ENCODE results near the gene NTN4.
"Not testable (repeated sequence)": the region's sequence is repeated elsewhere in the genome, so short reads cannot be mapped to it uniquely, and the experiment has no call there.

NTN4 gene

DNA sequence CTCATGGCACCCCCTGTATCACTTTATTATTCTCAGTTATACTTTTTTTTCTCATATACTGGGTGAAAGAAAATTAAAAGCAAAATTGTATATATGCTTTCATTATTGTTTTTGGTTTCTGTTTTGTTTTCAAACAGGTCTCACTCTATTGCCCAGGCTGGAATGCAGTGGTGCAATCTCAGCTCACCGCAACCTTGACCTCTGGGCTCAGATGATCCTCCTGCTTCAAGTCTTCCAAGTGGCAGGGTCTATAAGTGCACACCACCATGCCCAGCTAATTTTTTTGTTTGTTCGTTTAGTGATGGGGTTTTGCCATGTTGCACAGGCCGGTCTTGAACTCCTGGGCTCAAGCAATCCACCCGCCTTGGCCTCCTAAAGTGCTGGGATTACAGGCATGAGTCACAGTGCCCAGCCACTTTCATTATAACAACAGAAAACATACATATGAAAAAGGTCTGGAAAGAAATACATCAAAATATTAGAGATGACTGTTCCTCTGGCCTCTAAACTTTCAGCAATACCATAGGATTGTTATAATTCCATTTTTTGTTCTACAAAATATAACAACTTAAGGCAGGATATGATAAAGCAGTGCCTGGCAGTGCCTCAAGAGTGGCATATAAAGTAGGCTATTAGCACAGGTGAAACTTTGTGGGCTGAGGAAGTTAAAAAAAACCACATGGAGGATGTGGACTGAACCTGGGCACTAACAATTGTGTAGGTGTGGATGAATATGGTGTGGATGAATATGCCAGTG is 5.8 kb upstream of the NTN4 start:
- no peak for DNase-seq (ENCODE audit: low read depth, low spot score)

DNA sequence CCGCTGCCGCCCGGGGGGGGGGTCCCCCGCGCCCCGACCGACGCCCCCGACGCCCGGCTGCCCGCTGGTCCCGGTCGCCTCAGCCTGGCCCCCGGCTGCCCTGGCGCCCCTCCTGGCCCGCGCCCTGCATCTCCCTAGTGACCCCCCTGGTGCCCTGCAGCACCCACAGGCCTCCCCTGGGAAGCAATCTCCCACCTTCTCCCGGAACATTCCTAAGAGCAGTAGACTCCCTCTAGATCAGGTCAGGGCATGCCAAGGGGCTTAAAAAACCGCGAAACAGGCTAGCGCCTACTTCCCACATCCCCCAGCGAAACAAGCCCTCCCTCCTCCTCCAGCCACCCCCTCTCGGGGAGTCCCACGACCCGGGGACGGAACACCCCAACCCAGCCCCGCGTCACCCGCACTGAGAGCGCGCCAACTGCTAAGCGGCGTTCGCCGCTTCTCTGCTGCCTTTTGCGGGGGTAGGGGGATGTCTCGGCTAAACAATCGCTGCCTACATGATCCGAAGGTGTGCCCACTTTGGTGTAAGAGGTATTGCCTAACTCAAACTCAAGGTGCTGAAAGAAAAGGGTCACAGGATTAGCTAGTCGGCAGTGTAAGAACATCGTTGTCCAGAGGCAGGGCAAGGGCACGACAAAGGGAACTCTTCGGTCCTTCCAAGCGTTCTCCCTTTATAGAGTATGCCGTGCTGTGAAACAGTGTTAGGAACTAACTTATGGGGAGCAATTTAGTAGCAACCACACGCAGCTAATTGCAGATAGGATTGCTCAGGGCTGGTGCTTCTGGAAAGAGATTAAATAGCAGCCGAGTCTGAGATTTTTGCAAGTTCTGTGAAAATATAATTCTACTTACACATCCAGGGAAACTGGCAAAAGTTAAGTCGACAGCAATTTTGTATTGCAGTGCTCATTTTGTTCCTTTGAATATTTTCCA is 619 bp upstream of the NTN4 start:
- DNase-seq (ENCODE audit: low read depth, low spot score): peak; percentile 58

DNA sequence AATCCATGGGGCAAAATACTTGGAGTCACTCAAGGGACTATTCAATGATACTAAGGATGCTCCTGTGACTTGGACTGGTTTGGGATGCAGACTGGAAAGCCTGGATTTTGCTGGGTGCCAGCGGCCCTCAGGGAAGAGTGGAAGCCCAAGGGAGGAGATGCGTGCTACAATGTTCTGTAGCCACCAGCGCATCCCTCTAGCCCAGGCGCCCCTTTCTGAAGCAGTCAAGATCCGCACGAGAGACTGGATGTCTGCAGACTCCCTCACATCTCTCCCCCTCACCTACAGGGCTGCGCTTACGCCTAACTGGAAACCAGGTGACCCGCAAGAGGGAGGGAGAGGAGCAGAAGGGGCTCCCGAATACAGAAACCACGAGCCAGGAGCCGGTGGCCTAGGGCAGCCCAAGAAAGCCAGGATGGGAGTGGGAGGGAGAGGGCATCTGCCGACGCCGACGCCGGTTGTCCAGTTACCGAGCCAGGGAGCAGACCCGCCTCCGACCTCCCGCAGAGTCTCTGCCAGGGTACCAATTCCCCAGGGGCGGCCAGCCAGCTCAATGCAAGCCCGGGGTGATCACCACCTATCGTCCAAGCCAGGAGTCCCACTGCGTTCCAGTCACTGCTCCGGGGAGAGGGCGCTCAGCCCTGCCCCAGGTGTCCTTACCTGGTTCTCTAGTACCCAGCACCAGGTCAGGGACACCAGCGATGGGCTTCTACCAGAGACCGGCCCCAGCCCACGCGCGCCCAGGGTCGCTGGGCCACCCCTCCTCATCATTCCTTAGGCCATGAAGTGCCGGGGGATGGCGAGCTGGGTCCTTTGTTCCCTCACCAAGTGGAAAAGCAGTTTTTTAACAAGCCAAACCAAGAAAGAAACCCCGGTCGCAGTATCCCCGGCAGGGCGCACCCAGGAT is 1.2 kb downstream of the NTN4 start:
- peak; percentile 75 for DNase-seq (ENCODE audit: low read depth, low spot score)

DNA sequence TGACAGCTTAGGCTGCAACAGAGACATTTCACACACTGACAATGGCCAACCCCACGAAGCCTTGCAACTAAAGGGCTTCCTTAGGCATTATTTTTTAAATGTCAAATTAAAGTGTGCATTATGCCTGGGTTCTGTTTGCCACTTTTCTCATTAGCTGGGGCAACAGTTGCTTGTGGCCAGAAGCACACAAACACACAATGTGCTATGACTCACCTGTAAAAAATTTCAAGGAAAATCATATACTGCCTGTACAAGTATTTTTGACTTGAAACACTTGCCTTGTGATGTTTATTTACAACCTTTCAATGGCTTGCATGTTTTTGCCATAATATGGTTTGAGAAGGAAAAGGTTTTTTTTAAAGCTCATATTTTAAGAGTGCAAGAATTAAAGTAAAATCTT is 1.9 kb downstream of the NTN4 start:
- peak; percentile 75 for DNase-seq (ENCODE audit: low read depth, low spot score)

DNA sequence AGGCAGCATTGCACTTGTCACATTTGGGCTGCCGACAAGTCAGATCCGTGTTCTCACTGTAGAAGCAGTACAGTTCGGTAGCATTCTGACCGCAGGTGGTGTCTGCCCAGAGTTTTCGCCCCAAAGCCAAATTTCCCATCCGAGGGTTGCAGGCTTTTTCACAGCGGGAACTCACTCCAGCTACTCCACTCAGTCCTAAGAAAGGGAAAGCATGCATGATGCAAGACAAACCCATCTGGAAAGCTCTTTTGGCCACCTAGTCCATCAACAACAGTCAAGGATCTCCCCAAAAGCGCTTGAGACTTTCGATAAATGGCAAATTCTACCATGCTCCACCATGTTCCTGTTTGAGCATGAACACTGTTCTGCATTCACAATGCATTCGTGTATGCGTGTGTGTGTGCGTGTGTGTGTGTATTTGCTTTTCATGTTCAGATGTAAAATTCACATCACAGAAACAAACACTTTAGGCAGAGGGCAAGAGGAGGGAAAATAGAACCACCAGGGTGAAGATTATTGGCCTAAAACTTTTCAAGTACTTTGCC is 3.2 kb downstream of the NTN4 start:
- DNase-seq (ENCODE audit: low read depth, low spot score): no peak

DNA sequence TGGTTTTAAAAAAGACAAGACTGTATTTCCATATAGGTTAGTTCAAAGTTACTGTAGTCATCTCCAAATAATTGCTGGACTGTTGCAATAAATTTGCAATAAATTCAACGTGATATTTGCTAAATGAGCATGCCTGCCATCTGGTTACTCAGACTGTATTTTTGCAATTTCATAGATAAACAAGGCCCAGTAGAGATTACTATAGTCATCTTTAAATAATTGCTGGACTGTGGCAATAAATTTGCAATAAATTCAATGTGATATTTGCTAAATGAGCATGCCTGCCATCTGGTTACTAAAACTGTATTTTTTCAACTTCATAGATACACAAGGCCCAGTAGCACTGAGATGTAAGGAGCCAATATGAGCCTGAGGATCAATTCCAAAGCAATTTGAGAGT is 5.6 kb downstream of the NTN4 start:
- no peak for DNase-seq (ENCODE audit: low read depth, low spot score)

DNA sequence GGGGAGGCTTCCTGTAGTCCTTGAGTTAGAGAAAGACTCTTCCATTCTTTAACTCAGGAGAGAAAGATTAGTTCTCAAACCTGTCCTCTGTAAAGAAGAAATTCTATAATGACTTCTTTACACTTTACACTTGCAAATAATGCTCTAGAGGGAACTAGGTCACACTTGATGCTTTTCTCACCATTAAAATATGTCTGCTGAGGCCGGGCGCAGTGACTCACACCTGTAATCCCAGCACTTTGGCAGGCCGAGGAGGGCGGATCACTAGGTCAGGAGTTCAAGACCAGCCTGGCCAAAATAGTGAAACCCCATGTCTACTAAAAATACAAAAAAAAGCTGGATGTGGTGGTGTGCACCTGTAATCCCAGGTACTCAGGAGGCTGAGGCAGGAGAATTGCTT is 6.3 kb downstream of the NTN4 start:
- peak; percentile 37 for DNase-seq (ENCODE audit: low read depth, low spot score)

DNA sequence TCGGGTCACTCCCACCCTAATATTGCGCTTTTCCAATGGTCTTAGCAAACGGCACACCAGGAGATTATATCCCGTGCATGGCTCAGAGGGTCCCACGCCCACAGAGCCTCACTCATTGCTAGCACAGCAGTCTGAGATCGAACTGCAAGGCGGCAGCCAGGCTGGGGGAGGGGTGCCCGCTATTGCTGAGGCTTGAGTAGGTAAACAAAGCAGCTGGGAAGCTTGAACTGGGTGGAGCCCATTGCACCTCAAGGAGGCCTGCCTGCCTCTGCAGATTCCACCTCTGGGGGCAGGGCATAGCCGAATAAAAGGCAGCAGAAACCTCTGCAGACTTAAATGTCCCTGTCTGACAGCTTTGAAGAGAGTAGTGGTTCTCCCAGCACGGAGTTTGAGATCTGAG is 15.1 kb downstream of the NTN4 start:
- not testable (repeated sequence) for DNase-seq (ENCODE audit: low read depth, low spot score)

DNA sequence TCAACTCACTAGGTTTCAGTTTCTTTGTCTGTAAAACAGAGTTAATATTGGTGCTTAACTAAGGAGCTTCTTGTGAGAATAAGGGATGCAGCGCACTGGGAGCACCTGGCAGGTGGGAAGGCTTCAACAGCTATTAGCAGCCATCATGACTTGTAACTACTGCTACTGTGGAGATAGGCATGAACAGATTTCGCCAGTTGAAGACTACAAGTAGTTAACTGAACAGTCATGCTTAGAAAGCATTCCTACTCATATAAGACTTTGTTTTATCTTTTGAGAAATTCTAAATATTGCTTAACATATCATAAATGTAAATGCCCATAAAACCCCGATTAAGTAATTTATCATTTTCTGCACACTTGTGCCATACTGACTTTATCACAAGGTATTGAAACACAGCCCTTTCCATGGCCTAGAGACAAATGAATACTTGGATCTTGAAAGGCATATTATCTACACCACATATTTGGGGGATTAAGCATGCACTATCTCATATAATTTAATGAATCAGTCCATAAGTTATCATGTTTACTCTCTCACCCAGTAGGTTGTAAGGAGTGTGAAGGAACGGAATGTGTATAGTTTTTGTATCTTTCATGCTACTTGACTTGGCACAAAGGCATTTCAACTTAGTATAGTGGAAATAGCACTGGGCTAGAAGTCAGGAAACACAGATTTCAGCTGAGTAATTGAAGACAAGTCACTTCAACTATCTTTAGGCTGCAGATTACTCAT is 16.1 kb downstream of the NTN4 start:
- DNase-seq (ENCODE audit: low read depth, low spot score): no peak

DNA sequence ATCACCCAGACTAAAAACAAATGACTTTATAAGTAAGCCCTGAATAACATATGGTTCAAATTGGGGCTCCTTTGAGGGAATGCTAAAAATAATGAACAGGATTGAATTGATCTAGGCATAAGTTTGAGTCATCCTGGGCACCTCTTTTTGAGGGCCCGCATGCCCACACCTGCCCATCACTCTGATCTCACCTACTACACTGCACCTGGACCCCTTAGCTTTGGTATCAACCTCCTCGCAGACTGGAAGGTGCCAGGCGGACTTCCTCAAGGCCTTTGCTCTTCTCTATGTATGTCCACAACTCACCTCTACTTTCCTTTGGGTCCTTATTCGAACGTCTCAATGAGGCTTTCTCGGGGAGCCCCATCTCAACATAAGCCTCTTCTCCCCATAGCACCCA is 17.2 kb downstream of the NTN4 start:
- DNase-seq (ENCODE audit: low read depth, low spot score): no peak

DNA sequence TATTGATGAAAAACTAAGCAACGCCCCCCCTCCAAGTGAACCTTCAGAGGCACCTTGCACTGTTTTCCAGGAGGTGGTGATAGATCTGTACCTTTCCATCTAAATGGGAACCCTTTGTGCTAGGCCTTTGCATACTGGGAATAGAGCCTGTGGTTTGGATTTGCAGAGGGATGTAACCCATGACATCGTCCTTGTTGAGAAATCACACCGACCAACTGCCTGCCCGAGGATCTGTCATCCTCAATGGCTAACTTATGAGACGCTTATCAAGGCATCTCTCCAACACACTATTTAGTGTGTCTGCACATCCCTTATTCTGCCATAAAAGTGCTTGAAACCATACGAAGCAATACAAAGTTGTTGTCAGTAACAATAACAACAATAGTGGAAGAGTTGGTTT is 22.9 kb downstream of the NTN4 start:
- DNase-seq (ENCODE audit: low read depth, low spot score): no peak

DNA sequence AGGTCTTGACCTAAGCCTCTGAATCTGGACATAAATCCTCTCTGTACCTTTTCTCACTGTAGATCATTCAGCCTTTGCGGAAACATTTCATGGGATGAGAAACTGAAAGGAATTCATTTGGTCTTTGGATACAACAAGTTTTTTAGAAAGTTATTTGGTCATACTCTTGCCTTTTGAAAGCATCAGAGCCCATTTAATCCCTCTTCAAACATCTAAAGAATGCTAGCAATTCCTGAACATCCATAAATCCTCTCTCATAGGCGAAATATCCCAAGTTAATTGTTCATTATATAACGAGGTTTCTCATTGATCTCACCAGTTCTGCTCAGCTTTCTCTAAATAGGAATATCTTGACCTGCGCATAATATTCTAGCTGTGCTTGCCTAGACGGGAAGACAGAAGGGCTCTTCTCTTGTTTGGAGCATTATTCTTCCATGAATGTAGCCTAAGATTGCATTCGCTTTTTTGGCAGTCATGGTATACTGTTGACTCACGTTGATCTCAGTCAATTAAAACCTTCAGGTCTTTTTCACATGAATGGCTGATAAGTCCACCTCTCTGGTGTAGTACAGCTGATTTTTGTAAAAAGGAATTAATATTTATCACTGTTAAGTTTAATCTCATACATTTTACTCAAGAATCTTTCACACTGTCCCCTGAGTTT is 24.1 kb downstream of the NTN4 start:
- DNase-seq (ENCODE audit: low read depth, low spot score): peak; percentile 48

DNA sequence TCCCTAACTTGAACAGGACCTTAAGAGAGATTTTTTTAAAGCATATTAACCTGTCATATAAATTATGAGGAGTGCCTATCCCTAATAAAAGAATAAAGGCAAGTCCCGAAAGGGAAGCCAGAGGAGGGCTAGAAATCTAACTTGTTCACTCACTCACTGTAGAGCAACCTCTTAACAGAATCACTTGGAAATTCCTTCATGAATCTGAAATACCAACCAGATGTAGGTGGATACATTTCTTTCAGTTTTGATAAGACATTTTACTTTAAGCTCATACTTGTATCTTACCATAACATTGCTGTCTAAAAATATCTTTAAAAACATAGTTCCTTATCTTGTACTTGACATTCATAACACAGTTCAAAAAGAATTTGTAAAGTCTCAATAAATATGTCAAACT is 25.7 kb downstream of the NTN4 start:
- no peak for DNase-seq (ENCODE audit: low read depth, low spot score)

DNA sequence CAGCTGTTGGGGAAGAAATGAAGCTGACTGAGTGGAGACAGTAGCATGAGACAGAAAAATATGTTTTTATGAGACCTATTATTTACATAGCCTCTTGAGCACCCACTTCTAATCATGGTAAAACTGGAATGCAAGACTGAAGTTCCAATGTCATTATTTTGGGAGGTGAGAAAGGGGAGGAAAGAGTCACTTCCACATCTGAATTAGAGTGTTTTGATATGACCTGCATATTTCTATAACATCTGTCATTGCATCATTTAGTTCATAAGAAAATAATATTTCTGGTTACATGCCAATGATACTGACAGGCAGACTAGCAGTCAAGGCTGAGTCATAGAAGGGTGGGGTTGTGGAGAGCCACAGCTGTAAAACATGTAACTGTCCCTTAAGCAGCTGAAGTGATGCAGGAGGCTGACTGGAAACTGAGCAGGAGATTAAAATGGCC is 26.7 kb downstream of the NTN4 start:
- DNase-seq (ENCODE audit: low read depth, low spot score): peak; percentile 33

DNA sequence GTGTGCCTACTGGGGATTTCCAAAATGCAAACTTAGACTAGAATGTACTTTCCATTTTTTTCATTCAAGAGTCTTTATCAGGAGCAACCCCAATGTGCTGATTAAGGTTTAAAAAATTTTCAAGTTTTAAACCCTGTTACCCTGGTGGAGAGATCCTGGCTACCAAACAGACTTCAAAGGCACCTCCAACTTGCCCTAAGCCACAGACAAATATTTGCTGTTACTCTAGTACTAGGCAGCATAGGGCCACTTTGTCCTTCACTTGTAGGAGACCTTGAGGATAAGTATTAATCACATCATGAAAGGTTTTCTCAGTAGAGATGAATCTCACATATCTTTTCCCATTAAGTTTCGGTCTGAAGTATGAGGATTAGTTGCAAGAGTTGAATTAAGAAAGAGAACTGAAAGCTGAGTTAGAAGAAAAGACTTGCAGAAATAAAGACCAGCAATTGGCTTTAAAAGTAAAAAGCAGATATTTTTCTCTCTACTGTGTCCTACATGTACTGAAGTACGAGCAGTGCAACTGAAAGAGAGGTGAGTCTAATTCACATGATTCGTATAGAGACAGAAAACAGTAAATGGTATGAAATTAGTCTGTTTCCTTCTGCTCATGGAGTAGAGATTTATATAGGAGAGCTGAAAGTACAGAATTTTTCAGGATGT is 28.3 kb downstream of the NTN4 start:
- peak; percentile 48 for DNase-seq (ENCODE audit: low read depth, low spot score)

DNA sequence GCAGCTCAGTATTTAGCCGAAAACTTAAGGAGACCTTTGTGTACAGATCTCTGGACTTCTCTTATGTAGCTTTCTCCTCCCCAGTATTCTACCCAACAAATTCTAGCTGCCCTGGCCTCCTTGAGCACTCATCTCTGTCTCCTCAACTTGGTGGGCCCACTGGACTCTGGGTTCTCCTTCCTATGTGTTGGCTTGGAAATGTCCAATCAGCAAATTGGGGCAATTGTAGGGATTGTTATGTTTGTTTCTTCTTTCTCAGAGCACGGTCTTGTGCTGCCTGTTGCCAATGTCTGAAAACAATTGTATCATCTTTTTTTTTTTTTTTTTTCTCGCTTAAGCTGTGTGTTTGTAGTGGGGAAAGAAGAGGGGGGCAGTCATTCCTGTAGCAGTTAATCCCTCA is 30.2 kb downstream of the NTN4 start:
- DNase-seq (ENCODE audit: low read depth, low spot score): no peak

DNA sequence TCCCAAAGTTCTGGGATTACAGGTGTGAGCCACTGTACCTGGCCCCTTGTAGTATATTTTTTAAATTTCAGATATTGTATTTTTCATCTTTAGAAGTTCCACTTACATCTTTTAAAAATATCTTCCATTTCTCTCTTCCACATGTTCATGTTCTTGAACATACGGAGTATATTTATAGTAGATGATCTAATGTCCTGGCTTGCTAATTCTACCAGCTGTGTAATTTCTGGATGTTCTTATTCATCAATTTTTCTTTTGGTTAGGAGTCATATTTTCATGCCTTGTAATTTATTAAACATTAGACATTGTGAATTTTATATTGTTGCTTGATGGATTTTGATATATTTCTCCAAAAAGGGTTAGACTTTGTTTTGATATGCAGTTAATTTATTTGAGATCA is 30.8 kb downstream of the NTN4 start:
- DNase-seq (ENCODE audit: low read depth, low spot score): no peak

DNA sequence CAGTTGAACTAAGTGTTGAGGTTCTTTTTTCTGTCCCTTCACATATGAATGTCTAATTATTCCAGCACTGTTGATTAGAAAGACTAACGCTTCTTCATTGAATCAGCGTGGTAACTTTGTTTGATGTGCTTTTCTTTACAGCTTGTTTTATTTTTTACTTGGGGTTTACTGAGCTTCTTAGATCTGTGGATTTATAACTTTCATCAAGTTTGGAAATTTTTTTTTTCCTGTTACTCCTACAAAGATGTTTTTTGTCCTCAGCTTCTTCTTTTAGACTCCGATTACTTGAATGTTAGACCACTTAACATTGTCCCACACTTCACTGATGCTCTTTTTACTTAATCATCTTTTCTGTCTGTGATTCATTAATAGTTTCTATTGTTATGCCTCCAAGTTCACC is 31.5 kb downstream of the NTN4 start:
- DNase-seq (ENCODE audit: low read depth, low spot score): no peak

DNA sequence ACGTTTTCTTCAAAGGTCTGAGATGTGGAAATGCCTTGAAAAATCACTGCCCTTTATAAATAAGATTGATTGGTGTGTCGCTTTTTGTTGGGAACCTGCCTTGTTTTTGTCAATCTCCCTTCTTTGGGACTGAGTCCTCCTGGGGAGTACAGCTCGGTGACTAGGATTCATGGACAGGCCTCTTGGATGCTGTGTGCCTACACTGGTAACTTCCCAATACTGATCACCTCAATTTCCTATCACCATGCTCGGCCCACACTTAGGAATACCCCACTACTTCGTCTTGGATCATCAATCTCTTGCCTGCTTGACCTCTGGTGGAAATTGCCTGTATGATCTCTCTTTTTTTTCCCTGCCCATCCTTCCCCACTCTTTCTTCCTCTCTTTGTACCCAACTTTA is 34.2 kb downstream of the NTN4 start:
- no peak for DNase-seq (ENCODE audit: low read depth, low spot score)

All from astrocyte of the hippocampus (primary cell).